ENCODE results near the gene RHBDF2. TPM values are rescaled to one million over a fixed set of nuclear protein-coding genes. Genes with fewer than 3 reads are reported as not detected.
"Not testable (repeated sequence)": the region's sequence is repeated elsewhere in the genome, so short reads cannot be mapped to it uniquely, and the experiment has no call there.

RHBDF2 gene
- total and polyA plus RNA-seq, 3 donors from 2014 or later = 9.7 to 30.2 (median 26.3) TPM

DNA sequence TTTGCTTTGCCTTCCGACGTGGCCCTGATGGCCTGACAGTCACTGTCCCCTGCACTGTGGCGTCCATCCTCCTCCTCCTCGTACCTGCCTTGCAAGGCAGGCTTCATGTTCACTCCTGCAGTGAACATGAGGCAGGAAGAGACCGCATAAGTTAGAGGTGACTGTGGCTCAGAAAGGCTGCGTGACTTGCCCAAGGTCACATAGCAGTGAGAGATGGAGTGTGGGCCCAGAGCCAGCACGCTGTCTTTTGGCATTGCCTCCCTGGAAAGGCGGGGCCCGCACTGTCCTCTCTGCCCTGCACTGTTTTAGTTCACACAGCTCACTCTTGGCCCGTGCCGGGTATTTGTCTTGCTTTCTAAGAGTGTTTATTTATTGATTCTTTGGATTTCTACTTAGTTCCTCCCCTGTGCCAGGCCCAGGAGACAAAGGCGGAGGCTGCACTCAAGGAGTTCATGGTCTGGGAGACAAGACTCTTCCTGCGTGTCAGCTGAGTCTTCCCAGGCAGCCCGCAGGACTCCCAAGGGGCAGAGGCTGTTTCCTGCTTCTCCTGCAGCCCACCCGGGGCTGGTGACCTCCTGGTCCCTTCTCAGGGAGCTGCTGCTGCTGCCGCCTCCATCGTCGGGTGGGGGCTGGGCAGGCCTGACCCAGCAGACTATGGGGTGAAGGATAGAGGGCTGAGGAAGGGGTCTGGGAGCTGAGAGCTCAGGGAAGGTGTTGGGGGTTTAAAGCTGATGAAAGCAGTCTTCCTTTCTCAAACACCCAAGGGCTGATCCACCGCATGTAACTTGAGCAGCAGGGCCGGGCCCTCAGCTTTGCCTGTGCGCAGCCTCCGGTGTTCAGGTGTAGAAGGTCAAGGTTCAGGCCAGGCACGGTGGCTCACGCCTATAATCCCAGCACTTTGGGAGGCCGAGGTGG, 23.6 kb upstream of the RHBDF2 start:
- H3K27me3 ChIP-seq = no peaks in the 10 kb centered on the region
- H3K4me1 ChIP-seq = peaks cover 46% of the 10 kb centered on the region
- no peaks in the 10 kb centered on the region for H3K36me3 ChIP-seq (ENCODE audit: low read depth, missing control alignments)
- no peaks in the 10 kb centered on the region for H3K9me3 ChIP-seq
- 42 to 50% methylated on average over 18 to 25 of the region's 25 CpGs for WGBS, 2 donors
- DNase-seq = peak; percentile 86
- H3K27ac ChIP-seq = peak overlapping the region; percentile 58 to 61
- no peak for TF ChIP-seq POLR2A (IDR thresholded peaks at IDR 0.05)
- TF ChIP-seq, protein P1, sequence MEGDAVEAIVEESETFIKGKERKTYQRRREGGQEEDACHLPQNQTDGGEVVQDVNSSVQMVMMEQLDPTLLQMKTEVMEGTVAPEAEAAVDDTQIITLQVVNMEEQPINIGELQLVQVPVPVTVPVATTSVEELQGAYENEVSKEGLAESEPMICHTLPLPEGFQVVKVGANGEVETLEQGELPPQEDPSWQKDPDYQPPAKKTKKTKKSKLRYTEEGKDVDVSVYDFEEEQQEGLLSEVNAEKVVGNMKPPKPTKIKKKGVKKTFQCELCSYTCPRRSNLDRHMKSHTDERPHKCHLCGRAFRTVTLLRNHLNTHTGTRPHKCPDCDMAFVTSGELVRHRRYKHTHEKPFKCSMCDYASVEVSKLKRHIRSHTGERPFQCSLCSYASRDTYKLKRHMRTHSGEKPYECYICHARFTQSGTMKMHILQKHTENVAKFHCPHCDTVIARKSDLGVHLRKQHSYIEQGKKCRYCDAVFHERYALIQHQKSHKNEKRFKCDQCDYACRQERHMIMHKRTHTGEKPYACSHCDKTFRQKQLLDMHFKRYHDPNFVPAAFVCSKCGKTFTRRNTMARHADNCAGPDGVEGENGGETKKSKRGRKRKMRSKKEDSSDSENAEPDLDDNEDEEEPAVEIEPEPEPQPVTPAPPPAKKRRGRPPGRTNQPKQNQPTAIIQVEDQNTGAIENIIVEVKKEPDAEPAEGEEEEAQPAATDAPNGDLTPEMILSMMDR (IDR thresholded peaks at IDR 0.05) = no peak
- H3K4me3 ChIP-seq = no peak overlapping the region
- intact Hi-C loops (cut with DNase I; ENCODE audit: low total_unique reads) = loop anchor here (10.0 kb wide), 1 partner anchor 180 kb away; no protein-coding TSS in a partner anchor

DNA sequence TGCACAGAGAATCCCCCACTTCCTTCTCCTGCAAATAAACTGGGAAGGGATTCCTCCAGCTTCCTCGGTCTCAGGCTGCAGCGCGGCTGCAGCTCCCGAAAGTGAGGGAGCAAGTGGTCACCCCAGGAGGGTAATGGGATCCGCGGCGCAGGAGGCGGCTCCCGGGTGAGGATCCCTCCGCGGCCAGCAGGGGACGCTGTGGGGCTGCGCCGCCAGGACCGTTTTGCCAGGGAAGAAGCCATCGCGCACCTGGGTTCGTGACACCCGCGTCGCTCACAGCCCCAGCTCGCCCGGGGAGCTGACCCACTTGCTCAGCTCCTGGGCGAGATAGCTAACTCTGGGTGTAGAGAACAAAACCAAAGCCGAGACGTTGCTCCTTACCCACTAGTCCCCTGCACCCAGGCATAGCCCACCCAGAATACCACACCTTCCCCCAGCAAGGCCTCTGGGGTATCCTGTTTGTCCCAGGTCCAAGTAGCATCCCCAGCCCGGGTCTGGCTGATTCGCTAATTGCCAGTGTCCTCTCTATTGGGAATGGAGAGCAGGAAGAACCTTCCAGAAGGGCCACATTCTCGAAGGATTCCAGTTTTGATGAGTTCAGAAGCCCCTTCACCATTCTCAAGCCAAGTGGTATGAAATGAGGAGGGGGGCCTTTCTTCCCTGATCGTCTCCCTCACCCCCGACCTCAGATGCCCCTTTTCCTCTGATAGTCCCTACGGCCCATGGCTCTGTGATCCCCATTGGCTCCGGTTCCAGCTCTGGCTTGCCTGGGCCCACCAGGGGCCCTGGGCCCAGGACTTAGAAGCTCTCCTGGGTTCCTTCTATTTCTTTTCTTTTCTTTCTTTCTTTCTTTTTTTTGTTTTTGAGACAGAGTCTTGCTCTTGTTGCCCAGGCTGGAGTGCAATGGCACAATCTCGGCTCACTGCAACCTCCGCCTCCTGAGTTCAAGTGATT, 22.1 kb upstream of the RHBDF2 start:
- TF ChIP-seq, protein P1 (IDR thresholded peaks at IDR 0.05) = peak; percentile 98 to 100 (median 99)
- no peak for TF ChIP-seq POLR2A (IDR thresholded peaks at IDR 0.05)
- 19 to 54% methylated on average over 15 to 35 of the region's 35 CpGs for WGBS, 2 donors
- no peaks in the 10 kb centered on the region for H3K27me3 ChIP-seq
- H3K9me3 ChIP-seq = no peaks in the 10 kb centered on the region
- intact Hi-C loops (cut with DNase I; ENCODE audit: low total_unique reads) = loop anchor here (10.0 kb wide), 1 partner anchor 181 kb away; no protein-coding TSS in a partner anchor
- peak; percentile 77 for DNase-seq
- no peak overlapping the region for H3K27ac ChIP-seq
- peaks cover 37% of the 10 kb centered on the region for H3K4me1 ChIP-seq
- H3K36me3 ChIP-seq (ENCODE audit: low read depth, missing control alignments) = no peaks in the 10 kb centered on the region
- H3K4me3 ChIP-seq = peak overlapping the region in 1 of 2 donors; percentile 12

- not testable (repeated sequence) for H3K4me3 ChIP-seq; H3K27ac ChIP-seq; DNase-seq; H3K36me3 ChIP-seq (ENCODE audit: low read depth, missing control alignments); H3K27me3 ChIP-seq; H3K9me3 ChIP-seq
- intact Hi-C loops (cut with DNase I; ENCODE audit: low total_unique reads) = loop anchor here (10.0 kb wide), 1 partner anchor 183 kb away; no protein-coding TSS in a partner anchor
- WGBS, 2 donors = 90 to 96% methylated on average over 10 of the region's 10 CpGs
- peaks cover 23% of the 10 kb centered on the region for H3K4me1 ChIP-seq
Measured at GRCh38 chr17:76521683-76522082, 20.5 kb upstream of the RHBDF2 start.

DNA sequence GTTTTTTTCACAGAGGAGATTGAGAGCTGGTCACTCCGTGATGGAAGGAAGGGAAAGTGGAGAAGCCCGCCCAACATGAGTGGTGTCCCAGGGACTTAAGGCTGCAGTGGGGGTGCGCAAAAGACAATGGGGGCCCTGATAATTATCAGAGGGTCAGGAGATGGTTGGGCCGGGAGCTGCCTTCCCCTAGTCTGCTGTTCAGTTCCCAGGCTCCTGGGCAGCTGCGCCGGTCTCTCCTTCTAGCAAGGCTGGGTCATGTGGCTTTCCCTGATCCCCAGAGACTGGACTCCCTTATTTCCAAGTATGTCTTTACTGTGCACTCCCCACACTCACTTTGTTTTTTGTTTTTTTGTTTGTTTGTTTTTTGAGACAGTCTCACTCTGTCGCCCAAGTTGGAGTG, 20.0 kb upstream of the RHBDF2 start:
- Histone ChIP-seq H3K36me3 (ENCODE audit: low read depth, missing control alignments) (no peaks in the 10 kb centered on the region), H3K27ac (no peak overlapping the region), H3K4me3 (no peak overlapping the region), H3K9me3 (no peaks in the 10 kb centered on the region), H3K27me3 (no peaks in the 10 kb centered on the region), H3K4me1 (peaks cover 23% of the 10 kb centered on the region)
- DNase-seq = no peak
- intact Hi-C loops (cut with DNase I; ENCODE audit: low total_unique reads) = loop anchor here (10.0 kb wide), 1 partner anchor 184 kb away; no protein-coding TSS in a partner anchor
- 89 to 94% methylated on average over 7 of the region's 7 CpGs for WGBS, 2 donors
- TF ChIP-seq, protein P1 (IDR thresholded peaks at IDR 0.05) = no peak

Measured in testis (tissue), 3 donors.